H4 (cell line): ENCODE results near the gene HEY2. TPM values are rescaled to one million over a fixed set of nuclear protein-coding genes. Genes with fewer than 3 reads are reported as not detected.

Source experiments
- DNase-seq: peaks from one replicate; pipeline ENCODE4 v3.0.0-alpha.2; 2015; ENCODE audit warnings: low spot score
- total RNA-seq: library from RNA; depleted of rRNA; stranded (reverse); fragments of >200 nt; shearing (Covaris generic); gene quantifications from 2 replicates; pipeline ENCODE4 v1.2.3, GENCODE V29; 2014

The HEY2 gene
- total RNA-seq, 1 experiment from 2014 or later = 0.93 TPM

GRCh38 chr6:125743604-125744003, 5.8 kb upstream of the HEY2 start:
- no peak for DNase-seq

- DNase-seq = no peak
Measured at GRCh38 chr6:125745281-125746018, 4.0 kb upstream of the HEY2 start.

GRCh38 chr6:125746019-125746414, 3.4 kb upstream of the HEY2 start:
- DNase-seq = no peak

GRCh38 chr6:125746731-125747588, 2.5 kb upstream of the HEY2 start:
- DNase-seq = peak; percentile 21

- DNase-seq = no peak
Measured at GRCh38 chr6:125747589-125748405, 1.6 kb upstream of the HEY2 start.

- no peak for DNase-seq
Measured at GRCh38 chr6:125748406-125749172, 843 bp upstream of the HEY2 start.

- DNase-seq = no peak
Measured at GRCh38 chr6:125749865-125750691, 646 bp downstream of the HEY2 start.

- no peak for DNase-seq
Measured at GRCh38 chr6:125750692-125751333, 1.4 kb downstream of the HEY2 start.

GRCh38 chr6:125751334-125751916, 2.0 kb downstream of the HEY2 start:
- DNase-seq = no peak

- no peak for DNase-seq
Measured at GRCh38 chr6:125752773-125753172, 3.3 kb downstream of the HEY2 start.

GRCh38 chr6:125753218-125753936, 3.9 kb downstream of the HEY2 start:
- no peak for DNase-seq

GRCh38 chr6:125753937-125754259, 4.5 kb downstream of the HEY2 start:
- no peak for DNase-seq

- no peak for DNase-seq
Measured at GRCh38 chr6:125754566-125754965, 5.1 kb downstream of the HEY2 start.

GRCh38 chr6:125759184-125759902, 9.9 kb downstream of the HEY2 start:
- no peak for DNase-seq

GRCh38 chr6:125759959-125760457, 10.6 kb downstream of the HEY2 start:
- no peak for DNase-seq

- no peak for DNase-seq
Measured at GRCh38 chr6:125764121-125764671, 14.8 kb downstream of the HEY2 start.

- no peak for DNase-seq
Measured at GRCh38 chr6:125765944-125766343, 16.5 kb downstream of the HEY2 start.

GRCh38 chr6:125766641-125767040, 17.2 kb downstream of the HEY2 start:
- no peak for DNase-seq
